Measurements from ENCODE around the gene DDX17. TPM values are rescaled to one million over a fixed set of nuclear protein-coding genes. Genes with fewer than 3 reads are reported as not detected.
"Not testable (repeated sequence)": the region's sequence is repeated elsewhere in the genome, so short reads cannot be mapped to it uniquely, and the experiment has no call there.

The DDX17 gene
- total RNA-seq, 2 donors from 2014 or later, result 161 to 178 TPM

GRCh38 chr22:38474003-38474607 lies 32.0 kb downstream of the DDX17 start:
- Histone ChIP-seq H3K9me3 (no peaks in the 10 kb centered on the region), H3K4me1 (peaks cover 0 to 2% of the 10 kb centered on the region in 2 donors), H3K36me3 (peaks cover 2% of the 10 kb centered on the region), H3K27me3 (no peaks in the 10 kb centered on the region), H3K4me3 (no peak overlapping the region), H3K27ac (no peak overlapping the region)
- no peak for TF ChIP-seq CTCF (IDR thresholded peaks at IDR 0.05)
- no peak for DNase-seq (ENCODE audit: low spot score)

GRCh38 chr22:38471237-38471636 lies 34.9 kb downstream of the DDX17 start:
- no peaks in the 10 kb centered on the region for H3K36me3 ChIP-seq
- H3K27ac ChIP-seq, result no peak overlapping the region
- TF ChIP-seq CTCF (IDR thresholded peaks at IDR 0.05), result no peak
- peaks cover 0 to 17% of the 10 kb centered on the region in 2 donors for H3K4me1 ChIP-seq
- no peaks in the 10 kb centered on the region for H3K9me3 ChIP-seq
- no peaks in the 10 kb centered on the region for H3K27me3 ChIP-seq
- no peak overlapping the region for H3K4me3 ChIP-seq
- no peak for DNase-seq (ENCODE audit: low spot score)

- not testable (repeated sequence) for H3K4me3 ChIP-seq; H3K9me3 ChIP-seq; H3K27ac ChIP-seq; H3K36me3 ChIP-seq; H3K27me3 ChIP-seq; DNase-seq (ENCODE audit: low spot score)
- H3K4me1 ChIP-seq, result peaks cover 0 to 17% of the 10 kb centered on the region in 2 donors
These were observed 35.9 kb downstream of the DDX17 start for GRCh38 chr22:38470179-38470578.

- H3K27me3 ChIP-seq, result no peaks in the 10 kb centered on the region
- no peak overlapping the region for H3K4me3 ChIP-seq
- no peaks in the 10 kb centered on the region for H3K9me3 ChIP-seq
- H3K27ac ChIP-seq, result no peak overlapping the region
- no peak for DNase-seq (ENCODE audit: low spot score)
- TF ChIP-seq CTCF (IDR thresholded peaks at IDR 0.05), result no peak
- no peaks in the 10 kb centered on the region for H3K36me3 ChIP-seq
- H3K4me1 ChIP-seq, result peaks cover 0 to 17% of the 10 kb centered on the region in 2 donors
These were observed 36.8 kb downstream of the DDX17 start for GRCh38 chr22:38469306-38469781.

- Histone ChIP-seq H3K36me3 (no peaks in the 10 kb centered on the region), H3K27ac (peak overlapping the region; percentile 54 to 77), H3K4me1 (peaks cover 0 to 20% of the 10 kb centered on the region in 2 donors), H3K4me3 (peak overlapping the region; percentile 51 to 65), H3K9me3 (no peaks in the 10 kb centered on the region), H3K27me3 (no peaks in the 10 kb centered on the region)
- DNase-seq (ENCODE audit: low spot score), result no peak
- no peak for TF ChIP-seq CTCF (IDR thresholded peaks at IDR 0.05)
These were observed 37.4 kb downstream of the DDX17 start for GRCh38 chr22:38468443-38469305.

GRCh38 chr22:38467904-38468442 lies 38.1 kb downstream of the DDX17 start, which contains the start of gene KDELR3:
TSS of gene KDELR3 (plus strand) at chr22:38468096. CDS start at chr22:38468234, 138 bp downstream.
- Histone ChIP-seq H3K27ac (peak within 1 kb of the TSS; percentile 54 to 77), H3K36me3 (no peaks in the 10 kb centered on the region), H3K9me3 (no peaks in the 10 kb centered on the region), H3K4me3 (peak within 1 kb of the TSS; percentile 51 to 65), H3K4me1 (peaks cover 0 to 27% of the 10 kb centered on the region in 2 donors), H3K27me3 (no peaks in the 10 kb centered on the region)
- peak in 1 of 2 donors; percentile 24 for TF ChIP-seq CTCF (IDR thresholded peaks at IDR 0.05)
- no peak for DNase-seq (ENCODE audit: low spot score)

All from right atrium auricular region (tissue), 2 donors.